Small intestine (tissue), 7 donors: Measurements from ENCODE around the gene EIF4E1B. TPM values are rescaled to one million over a fixed set of nuclear protein-coding genes. Genes with fewer than 3 reads are reported as not detected.

Source experiments
- DNase-seq, 2 donors: peaks; one replicate each; pipeline versions ENCODE4 v3.0.0 to v3.0.0-alpha.2; 2013
- FAIRE-seq: peaks from 2 replicates; lab custom pipeline; 2012; peaks lifted over from hg19 to GRCh38; lab: Jason Lieb, UNC
- H3K27ac ChIP-seq, 3 donors: one replicate each; pipeline ENCODE4 v1.5.1; 2013; ENCODE audit warnings: low read length in 2 of 3, mild to moderate bottlenecking in 2 of 3, control low read depth in 1 of 3, inconsistent platforms in 1 of 3, low read depth in 1 of 3, moderate library complexity in 1 of 3
- H3K27me3 ChIP-seq, 3 donors: one replicate each; pipeline ENCODE4 v1.6.1; 2013; ENCODE audit warnings: low read length in 3 of 3, inconsistent platforms in 1 of 3; ENCODE audit not compliant: control insufficient read depth in 3 of 3, insufficient read depth in 3 of 3
- H3K36me3 ChIP-seq, 3 donors: one replicate each; pipeline ENCODE4 v1.6.1; 2013; ENCODE audit warnings: low read length in 3 of 3, inconsistent platforms in 1 of 3, low read depth in 1 of 3, mild to moderate bottlenecking in 1 of 3, moderate library complexity in 1 of 3; ENCODE audit not compliant: control insufficient read depth in 3 of 3, insufficient read depth in 2 of 3
- H3K4me1 ChIP-seq, 3 donors: one replicate each; pipeline ENCODE4 v1.6.1; 2013; ENCODE audit warnings: low read length in 2 of 3, inconsistent platforms in 1 of 3, low read depth in 1 of 3, mild to moderate bottlenecking in 1 of 3, moderate library complexity in 1 of 3; ENCODE audit not compliant: control insufficient read depth in 3 of 3, insufficient read depth in 2 of 3
- H3K4me3 ChIP-seq, 3 donors: one replicate each; pipeline ENCODE4 v1.5.1; 2013; ENCODE audit warnings: low read length in 3 of 3, control low read depth in 1 of 3, inconsistent platforms in 1 of 3, low read depth in 1 of 3, mild to moderate bottlenecking in 1 of 3, moderate library complexity in 1 of 3
- H3K9me3 ChIP-seq, 2 donors: one replicate each; pipeline ENCODE4 v1.6.1; 2013; ENCODE audit warnings: low read depth in 1 of 2, low read length in 1 of 2; ENCODE audit not compliant: control insufficient read depth in 2 of 2, insufficient read depth in 1 of 2
- WGBS, 3 donors: extraction: QIAGEN DNeasy Blood & Tissue Kit; methylation state at CpG; one replicate each; pipeline ENCODE4 v1.1.7; 2013; 5-methylcytosine and 5-hydroxymethylcytosine counted together
- polyA plus RNA-seq, 4 donors: library from polyadenylated mRNA; stranded (reverse) in 3 of 4; unstranded in 1 of 4; fragments of 200-250 nt in 3 of 4; fragments of 120-200 nt in 1 of 4; gene quantifications; one replicate each; pipeline versions ENCODE4 v1.2.1 to v1.2.3, GENCODE V29; 2013
- donor health status: healthy with polysubstance abuse.
- donor health status: control.
- donor health status: control.
- donor health status: Bipolar disorder and iron deficiency.
- donor health status: healthy.

EIF4E1B gene
- polyA plus RNA-seq, 4 donors, result 0.22 TPM; not detected in 3

DNA sequence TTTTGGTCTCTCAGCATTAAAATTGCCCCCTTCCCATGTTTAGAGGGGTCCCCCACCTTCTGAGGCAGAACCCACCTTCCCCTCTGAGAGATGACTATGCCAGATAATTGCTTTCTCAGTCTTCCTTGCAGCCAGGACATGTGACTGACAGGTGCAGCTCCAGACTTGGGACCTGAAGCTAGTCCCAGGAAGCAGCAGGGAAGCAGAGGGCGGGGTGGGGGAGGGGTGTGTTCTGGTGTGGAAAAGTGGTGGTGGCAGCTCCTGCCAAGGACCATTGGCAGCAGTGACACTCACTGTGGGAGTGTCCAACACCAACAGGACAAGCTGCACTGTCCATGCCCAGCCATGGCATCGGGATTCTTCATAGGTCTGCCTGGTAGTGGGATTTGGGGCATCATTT is 2.3 kb downstream of the EIF4E1B start:
- Histone ChIP-seq H3K9me3 (peaks cover 0 to 5% of the 10 kb centered on the region in 2 donors), H3K4me1 (peaks cover 0 to 10% (median 5%) of the 10 kb centered on the region in 3 donors), H3K27me3 (peaks cover 9 to 69% (median 39%) of the 10 kb centered on the region in 3 donors), H3K27ac (no peak overlapping the region), H3K36me3 (no peaks in the 10 kb centered on the region), H3K4me3 (no peak overlapping the region)
- no peak for FAIRE-seq
- 43 to 78% (median 60%) methylated on average over 2 of the region's 2 CpGs for WGBS, 3 donors
- DNase-seq, result peak in 1 of 2 donors; percentile 41

DNA sequence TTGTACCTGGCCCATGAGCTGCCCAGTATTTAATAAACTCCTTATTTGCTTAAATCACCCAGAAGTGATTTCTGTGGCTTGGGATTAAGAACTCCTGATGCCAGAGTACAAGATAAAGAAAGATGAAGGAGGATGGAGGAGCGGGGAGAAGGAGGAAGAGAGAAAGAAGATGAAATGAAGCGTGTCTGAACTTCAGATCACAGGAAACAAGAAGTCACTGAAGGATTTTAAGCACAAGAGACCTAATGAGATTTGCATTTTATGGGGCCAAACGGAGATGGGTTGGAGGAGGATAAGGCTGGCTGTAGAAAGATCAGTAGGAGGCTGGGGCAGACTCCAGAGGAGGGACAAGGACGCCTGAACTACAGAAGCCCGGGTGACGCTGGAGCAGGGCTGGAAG is 3.1 kb downstream of the EIF4E1B start:
- H3K4me1 ChIP-seq, result peaks cover 0 to 10% (median 5%) of the 10 kb centered on the region in 3 donors
- no peaks in the 10 kb centered on the region for H3K36me3 ChIP-seq
- H3K9me3 ChIP-seq, result peaks cover 0 to 5% of the 10 kb centered on the region in 2 donors
- H3K27ac ChIP-seq, result no peak overlapping the region
- H3K4me3 ChIP-seq, result no peak overlapping the region
- DNase-seq (no peak), FAIRE-seq (no peak)
- 21 to 33% (median 33%) methylated on average over 6 of the region's 6 CpGs for WGBS, 3 donors
- H3K27me3 ChIP-seq, result peaks cover 9 to 66% (median 31%) of the 10 kb centered on the region in 3 donors

DNA sequence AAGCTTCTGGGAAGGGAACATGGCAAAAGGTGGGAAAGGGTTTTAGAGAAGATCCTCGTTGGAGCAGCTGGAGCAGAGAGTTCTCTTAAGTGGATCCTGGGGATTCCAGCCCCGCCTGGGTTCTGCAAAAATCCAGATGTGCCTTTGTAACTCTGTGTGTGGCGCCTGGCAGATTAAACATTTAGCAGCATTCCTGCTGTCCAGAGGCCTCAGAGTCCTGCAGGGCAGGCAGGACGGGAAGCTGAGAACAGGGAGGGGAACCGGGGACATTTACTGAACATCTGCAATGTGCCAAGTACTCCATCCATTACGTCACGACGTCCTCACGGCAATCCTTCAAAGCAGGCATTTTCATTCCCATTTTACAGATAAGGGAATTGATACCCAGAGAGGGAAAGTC is 6.0 kb downstream of the EIF4E1B start:
- Histone ChIP-seq H3K36me3 (no peaks in the 10 kb centered on the region), H3K4me3 (no peak overlapping the region), H3K4me1 (no peaks in the 10 kb centered on the region), H3K9me3 (peaks cover 0 to 5% of the 10 kb centered on the region in 2 donors), H3K27ac (no peak overlapping the region), H3K27me3 (peaks cover 0 to 40% (median 13%) of the 10 kb centered on the region in 3 donors)
- DNase-seq (no peak), FAIRE-seq (no peak)
- WGBS, 3 donors, result 33 to 42% (median 33%) methylated on average over 9 of the region's 9 CpGs

DNA sequence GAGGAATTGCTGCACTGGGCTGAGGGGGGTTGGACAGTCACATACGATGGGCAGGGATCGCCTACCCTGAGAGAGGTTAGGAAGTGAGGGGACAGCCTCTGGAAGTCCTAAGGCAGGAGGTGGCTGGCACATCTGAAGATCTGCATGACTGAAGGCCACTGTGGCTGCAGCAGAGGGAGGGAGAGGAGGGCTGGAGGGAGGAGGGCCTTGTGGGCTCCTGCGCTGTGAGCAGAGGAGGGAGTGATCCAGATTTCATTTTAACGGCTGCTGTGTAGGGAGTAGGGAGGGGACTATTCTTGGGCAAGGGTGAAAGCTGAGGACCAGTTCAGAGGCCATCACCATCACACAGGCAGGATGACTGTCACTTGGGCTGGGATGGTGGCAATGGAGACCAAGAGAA is 7.1 kb downstream of the EIF4E1B start:
- H3K9me3 ChIP-seq, result peaks cover 0 to 5% of the 10 kb centered on the region in 2 donors
- no peaks in the 10 kb centered on the region for H3K36me3 ChIP-seq
- no peaks in the 10 kb centered on the region for H3K4me1 ChIP-seq
- H3K4me3 ChIP-seq, result no peak overlapping the region
- H3K27me3 ChIP-seq, result peaks cover 0 to 35% (median 9%) of the 10 kb centered on the region in 3 donors
- H3K27ac ChIP-seq, result no peak overlapping the region
- WGBS, 3 donors, result 59 to 70% (median 65%) methylated on average over 4 of the region's 4 CpGs
- no peak for DNase-seq
- FAIRE-seq, result no peak

DNA sequence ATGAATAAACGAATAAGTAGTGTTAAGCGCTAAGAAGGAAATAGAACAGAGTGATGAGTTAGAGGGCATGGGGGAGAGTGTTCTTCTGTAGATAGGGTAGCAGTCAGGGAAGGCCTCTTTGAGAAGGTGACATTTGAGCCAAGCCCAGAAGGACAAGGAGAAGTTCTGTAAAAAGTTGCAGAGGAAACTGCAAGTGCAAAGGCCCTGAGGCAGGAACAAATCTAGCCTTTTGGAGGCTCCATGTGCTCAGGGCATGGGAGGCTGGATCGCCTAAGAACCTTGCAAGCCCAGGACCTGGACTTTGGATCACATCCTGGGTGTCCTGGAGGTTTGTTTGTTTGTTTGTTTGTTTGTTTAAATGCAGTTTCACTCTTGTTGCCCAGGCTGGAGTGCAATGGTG is 8.0 kb downstream of the EIF4E1B start:
- H3K27me3 ChIP-seq, result peaks cover 0 to 34% (median 5%) of the 10 kb centered on the region in 3 donors
- DNase-seq, result no peak
- no peak overlapping the region for H3K27ac ChIP-seq
- no peaks in the 10 kb centered on the region for H3K36me3 ChIP-seq
- H3K4me3 ChIP-seq, result no peak overlapping the region
- peaks cover 0 to 5% of the 10 kb centered on the region in 2 donors for H3K9me3 ChIP-seq
- WGBS, 3 donors, result 89 to 92% (median 91%) methylated on average over 3 of the region's 3 CpGs
- no peak for FAIRE-seq
- no peaks in the 10 kb centered on the region for H3K4me1 ChIP-seq

DNA sequence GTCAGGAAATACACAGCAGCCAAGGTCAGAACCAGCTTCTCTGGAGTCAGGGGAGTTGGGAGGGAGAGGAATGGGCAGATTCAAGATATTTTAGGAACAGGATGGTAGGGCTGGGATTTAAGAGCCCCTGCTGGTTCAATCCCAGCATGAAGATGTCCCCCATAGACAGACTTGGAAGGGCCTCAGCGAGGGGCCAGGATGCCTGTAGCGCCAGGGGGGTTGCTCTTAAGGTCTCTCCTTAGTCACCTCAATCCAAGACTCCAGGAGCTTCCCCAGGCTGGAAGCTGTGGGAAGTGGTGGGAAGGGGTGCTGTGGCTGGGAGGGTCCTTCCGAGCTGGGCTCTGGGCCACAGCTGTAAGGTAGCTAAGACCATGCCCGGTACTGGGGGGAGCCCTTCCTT is 8.7 kb downstream of the EIF4E1B start:
- Histone ChIP-seq H3K4me1 (no peaks in the 10 kb centered on the region), H3K9me3 (peaks cover 0 to 5% of the 10 kb centered on the region in 2 donors), H3K36me3 (no peaks in the 10 kb centered on the region), H3K4me3 (no peak overlapping the region), H3K27me3 (peaks cover 0 to 29% (median 5%) of the 10 kb centered on the region in 3 donors), H3K27ac (no peak overlapping the region)
- FAIRE-seq (no peak), DNase-seq (no peak)
- WGBS, 3 donors, result 48 to 80% (median 53%) methylated on average over 3 to 4 of the region's 4 CpGs

DNA sequence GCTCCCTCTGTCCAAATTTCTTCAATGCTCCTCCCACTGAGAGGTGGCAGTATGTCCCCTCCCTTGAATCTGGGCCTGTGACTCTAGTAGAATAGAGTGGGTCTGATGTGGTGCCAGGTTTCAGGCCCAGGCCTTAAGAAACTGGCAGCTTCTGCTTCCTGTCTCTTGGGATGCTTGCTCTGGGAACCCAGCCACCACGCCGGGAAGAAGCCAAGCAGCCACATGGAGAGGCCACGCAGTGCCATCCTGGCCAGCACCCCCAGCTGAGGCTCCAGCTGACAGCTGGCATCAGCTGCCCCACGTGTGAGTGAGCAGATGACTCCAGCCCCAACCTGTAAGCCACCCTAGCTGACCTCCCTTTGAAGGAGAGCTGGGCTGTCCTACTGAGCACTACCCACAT is 9.5 kb downstream of the EIF4E1B start:
- Histone ChIP-seq H3K27ac (no peak overlapping the region), H3K9me3 (peaks cover 0 to 5% of the 10 kb centered on the region in 2 donors), H3K27me3 (peaks cover 0 to 26% (median 5%) of the 10 kb centered on the region in 3 donors), H3K4me3 (no peak overlapping the region), H3K4me1 (no peaks in the 10 kb centered on the region), H3K36me3 (no peaks in the 10 kb centered on the region)
- DNase-seq (no peak), FAIRE-seq (no peak)
- WGBS, 3 donors, result 48 to 68% (median 60%) methylated on average over 4 of the region's 4 CpGs

DNA sequence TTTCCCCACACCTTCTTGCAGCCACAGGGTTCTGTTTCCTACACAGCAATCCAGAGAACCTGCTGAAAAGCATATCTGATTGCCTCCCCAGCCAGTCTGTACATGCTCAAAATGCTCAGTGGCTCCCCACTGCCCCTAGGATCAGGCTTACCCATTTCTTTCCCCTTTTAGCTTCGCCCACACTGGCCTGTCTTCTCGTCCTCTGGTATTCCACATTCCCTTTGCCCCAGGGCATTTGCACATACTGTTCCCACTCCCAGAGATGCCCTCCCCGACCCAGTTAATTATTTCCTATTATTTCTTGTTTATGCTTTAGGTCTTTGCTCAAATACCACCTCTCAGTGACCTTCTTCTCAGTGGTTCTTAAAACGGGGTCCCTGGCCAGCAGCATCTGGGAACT is 10.1 kb downstream of the EIF4E1B start:
- DNase-seq (no peak), FAIRE-seq (no peak)
- Histone ChIP-seq H3K9me3 (no peaks in the 10 kb centered on the region), H3K27ac (no peak overlapping the region), H3K27me3 (peaks cover 0 to 22% (median 0%) of the 10 kb centered on the region in 3 donors), H3K4me1 (no peaks in the 10 kb centered on the region), H3K36me3 (no peaks in the 10 kb centered on the region), H3K4me3 (no peak overlapping the region)
- WGBS, 3 donors, result 76 to 85% (median 80%) methylated on average over 4 of the region's 4 CpGs
